ENCODE data around the gene MDP1. TPM values are rescaled to one million over a fixed set of nuclear protein-coding genes. Genes with fewer than 3 reads are reported as not detected.

Gene MDP1
- total RNA-seq, 4 donors from 2014 or later: 6.7 to 19.2 (median 13.9) TPM

- TF ChIP-seq, protein P1, sequence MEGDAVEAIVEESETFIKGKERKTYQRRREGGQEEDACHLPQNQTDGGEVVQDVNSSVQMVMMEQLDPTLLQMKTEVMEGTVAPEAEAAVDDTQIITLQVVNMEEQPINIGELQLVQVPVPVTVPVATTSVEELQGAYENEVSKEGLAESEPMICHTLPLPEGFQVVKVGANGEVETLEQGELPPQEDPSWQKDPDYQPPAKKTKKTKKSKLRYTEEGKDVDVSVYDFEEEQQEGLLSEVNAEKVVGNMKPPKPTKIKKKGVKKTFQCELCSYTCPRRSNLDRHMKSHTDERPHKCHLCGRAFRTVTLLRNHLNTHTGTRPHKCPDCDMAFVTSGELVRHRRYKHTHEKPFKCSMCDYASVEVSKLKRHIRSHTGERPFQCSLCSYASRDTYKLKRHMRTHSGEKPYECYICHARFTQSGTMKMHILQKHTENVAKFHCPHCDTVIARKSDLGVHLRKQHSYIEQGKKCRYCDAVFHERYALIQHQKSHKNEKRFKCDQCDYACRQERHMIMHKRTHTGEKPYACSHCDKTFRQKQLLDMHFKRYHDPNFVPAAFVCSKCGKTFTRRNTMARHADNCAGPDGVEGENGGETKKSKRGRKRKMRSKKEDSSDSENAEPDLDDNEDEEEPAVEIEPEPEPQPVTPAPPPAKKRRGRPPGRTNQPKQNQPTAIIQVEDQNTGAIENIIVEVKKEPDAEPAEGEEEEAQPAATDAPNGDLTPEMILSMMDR (IDR thresholded peaks at IDR 0.05 in 4 of 5, conservative IDR thresholded peaks at IDR 0.05 in 1 of 5): no peak
- no peak for TF ChIP-seq POLR2A (IDR thresholded peaks at IDR 0.05)
- Histone ChIP-seq H3K9me3 (no peaks in the 10 kb centered on the region), H3K36me3 (peaks cover 0 to 80% of the 10 kb centered on the region in 2 donors), H3K27me3 (no peaks in the 10 kb centered on the region), H3K4me1 (peaks cover 9 to 13% of the 10 kb centered on the region in 2 donors), H3K27ac (no peak overlapping the region), H3K4me3 (no peak overlapping the region)
- intact Hi-C loops (cut with DNase I; ENCODE audit: low total_unique reads): no loop called here
- ATAC-seq (no peak), DNase-seq (no peak)
- in situ Hi-C loops (cut with MboI; ENCODE audit: low sequenced_read_pairs in 4 of 4): no loop called here
Observed at GRCh38 chr14:24181371-24182077, 34.3 kb downstream of the MDP1 start.

DNA sequence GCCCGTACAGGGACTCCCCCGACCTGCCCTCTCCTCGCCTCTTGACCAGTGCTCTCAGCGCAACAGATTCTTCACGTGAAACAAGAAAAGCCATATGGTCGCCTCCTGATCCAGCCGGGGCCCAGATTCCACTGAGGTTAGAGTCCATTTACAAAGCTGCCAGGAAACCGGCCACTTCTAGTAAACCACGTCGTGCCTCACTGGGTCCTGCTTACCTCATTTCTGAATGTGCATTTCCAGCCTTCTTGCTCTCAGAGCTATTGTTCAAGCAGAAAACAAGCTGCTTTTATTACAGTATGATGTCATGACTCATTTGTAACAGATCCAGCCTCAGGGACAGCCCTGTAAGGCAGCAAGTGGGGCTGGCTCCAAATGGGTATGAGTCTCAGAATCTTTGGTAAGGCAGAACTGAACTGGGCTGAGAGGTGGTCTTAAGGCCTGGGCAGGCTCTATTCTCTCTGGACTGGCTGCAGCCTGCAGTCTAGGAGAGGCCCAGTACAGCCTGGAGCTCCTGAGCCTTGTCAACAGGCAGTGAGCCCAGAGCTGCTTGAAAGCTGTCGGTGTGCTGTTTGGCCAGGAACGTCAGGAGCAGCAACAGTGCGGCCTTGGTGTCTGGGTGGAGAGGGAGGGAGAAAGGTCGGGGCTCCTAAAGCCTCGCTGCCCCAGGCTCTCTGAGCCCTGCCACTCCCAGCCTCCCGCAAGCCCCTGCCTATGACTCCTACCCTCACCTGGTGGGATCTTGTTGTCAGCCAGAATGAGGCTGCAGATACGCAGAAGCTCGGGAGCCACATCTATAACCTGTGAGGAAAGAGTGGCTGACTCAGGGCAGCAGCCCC is 35.7 kb downstream of the MDP1 start:
- ATAC-seq (peak; percentile 88 to 93), DNase-seq (no peak)
- in situ Hi-C loops (cut with MboI; ENCODE audit: low sequenced_read_pairs in 4 of 4) (no loop called here), intact Hi-C loops (cut with DNase I; ENCODE audit: low total_unique reads) (no loop called here)
- TF ChIP-seq, protein P1 (IDR thresholded peaks at IDR 0.05 in 4 of 5, conservative IDR thresholded peaks at IDR 0.05 in 1 of 5): no peak
- H3K27me3 ChIP-seq: no peaks in the 10 kb centered on the region
- H3K36me3 ChIP-seq: peaks cover 0 to 66% of the 10 kb centered on the region in 2 donors
- H3K9me3 ChIP-seq: no peaks in the 10 kb centered on the region
- peak overlapping the region; percentile 69 to 74 (median 70) for H3K27ac ChIP-seq
- H3K4me1 ChIP-seq: peaks cover 9 to 13% of the 10 kb centered on the region in 2 donors
- H3K4me3 ChIP-seq: no peak overlapping the region

DNA sequence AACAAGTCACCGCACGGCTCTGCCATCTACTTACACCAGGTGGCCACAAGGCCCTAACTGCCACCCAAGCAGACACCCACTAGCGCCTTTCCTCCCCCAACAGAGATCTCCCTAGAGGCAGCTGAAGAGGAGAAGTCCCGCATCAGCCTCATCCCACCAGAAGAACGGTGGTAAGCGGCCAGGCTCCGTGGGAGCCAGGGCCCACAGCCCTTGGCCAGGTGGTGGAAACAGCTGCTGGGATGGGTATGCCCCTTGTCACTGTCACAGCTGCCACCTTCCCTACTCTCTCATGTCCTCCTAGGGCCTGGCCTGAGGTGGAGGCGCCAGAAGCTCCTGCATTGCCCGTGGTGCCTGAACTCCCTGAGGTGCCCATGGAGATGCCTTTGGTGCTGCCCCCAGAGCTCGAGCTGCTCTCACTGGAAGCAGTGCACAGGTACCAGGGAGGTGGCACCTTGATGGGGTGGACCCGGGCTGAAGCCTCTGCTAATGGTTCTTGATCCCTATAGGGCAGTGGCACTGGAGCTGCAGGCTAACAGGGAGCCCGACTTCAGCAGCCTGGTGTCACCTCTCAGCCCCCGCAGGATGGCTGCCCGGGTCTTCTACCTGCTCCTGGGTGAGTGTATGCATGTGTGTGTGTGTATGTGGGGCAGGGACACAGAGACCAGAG is 36.4 kb downstream of the MDP1 start:
- Histone ChIP-seq H3K4me1 (peaks cover 9 to 13% of the 10 kb centered on the region in 2 donors), H3K9me3 (no peaks in the 10 kb centered on the region), H3K27me3 (no peaks in the 10 kb centered on the region), H3K36me3 (peaks cover 0 to 59% of the 10 kb centered on the region in 2 donors), H3K4me3 (no peak overlapping the region), H3K27ac (peak overlapping the region; percentile 69 to 74 (median 70))
- TF ChIP-seq POLR2A (IDR thresholded peaks at IDR 0.05): no peak
- TF ChIP-seq, protein P1 (IDR thresholded peaks at IDR 0.05 in 4 of 5, conservative IDR thresholded peaks at IDR 0.05 in 1 of 5): no peak
- peak in 1 of 2 donors; percentile 7 for ATAC-seq
- no peak for DNase-seq
- in situ Hi-C loops (cut with MboI; ENCODE audit: low sequenced_read_pairs in 4 of 4): no loop called here
- intact Hi-C loops (cut with DNase I; ENCODE audit: low total_unique reads): no loop called here

DNA sequence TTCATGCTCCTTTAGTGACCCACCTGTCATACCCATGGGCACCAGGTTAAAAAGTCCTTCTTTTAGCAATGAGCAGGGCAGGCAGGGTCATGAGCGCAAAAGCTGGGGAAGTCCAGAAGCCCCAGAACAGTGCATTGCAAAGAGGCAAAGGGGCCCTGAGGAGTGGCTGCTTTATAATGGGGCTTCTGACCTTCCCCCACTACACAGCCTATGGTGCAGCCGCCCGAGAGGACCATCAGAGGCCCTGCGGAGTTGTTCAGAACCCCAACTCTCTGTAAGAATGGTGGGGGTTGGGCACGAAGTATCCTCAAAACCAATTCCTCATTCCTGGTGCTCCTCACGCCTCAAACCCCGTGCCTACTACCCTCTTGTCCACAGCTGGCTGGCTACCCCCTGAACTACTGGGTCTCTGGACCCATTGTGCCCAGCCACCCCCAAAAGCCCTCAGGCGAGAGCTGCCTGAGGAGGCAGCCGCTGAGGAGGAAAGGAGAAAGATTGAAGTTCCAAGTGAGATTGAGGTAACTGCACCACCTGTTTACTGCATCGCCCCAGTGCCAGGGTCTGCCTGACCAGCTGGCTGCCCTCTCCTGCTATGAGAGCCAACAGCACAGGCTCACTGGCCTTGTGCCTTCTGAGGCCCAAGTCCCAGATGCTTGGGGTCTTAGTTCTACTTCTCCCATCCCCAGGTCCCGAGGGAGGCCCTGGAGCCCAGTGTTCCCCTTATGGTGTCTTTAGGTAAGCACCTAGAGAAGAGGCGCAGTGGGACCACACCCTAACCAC is 37.3 kb downstream of the MDP1 start:
- peaks cover 0 to 50% of the 10 kb centered on the region in 2 donors for H3K36me3 ChIP-seq
- no peak for TF ChIP-seq POLR2A (IDR thresholded peaks at IDR 0.05)
- TF ChIP-seq, protein P1 (IDR thresholded peaks at IDR 0.05 in 4 of 5, conservative IDR thresholded peaks at IDR 0.05 in 1 of 5): no peak
- ATAC-seq (peak in 1 of 2 donors; percentile 3), DNase-seq (no peak)
- intact Hi-C loops (cut with DNase I; ENCODE audit: low total_unique reads): no loop called here
- in situ Hi-C loops (cut with MboI; ENCODE audit: low sequenced_read_pairs in 4 of 4): no loop called here
- no peak overlapping the region for H3K4me3 ChIP-seq
- H3K9me3 ChIP-seq: no peaks in the 10 kb centered on the region
- no peaks in the 10 kb centered on the region for H3K27me3 ChIP-seq
- H3K27ac ChIP-seq: peak overlapping the region in 2 of 4 donors; percentile 69 to 71
- peaks cover 9 to 13% of the 10 kb centered on the region in 2 donors for H3K4me1 ChIP-seq

Measured in gastrocnemius medialis (tissue), 4 donors.